Renal cortex interstitium (tissue), 11 donors: ENCODE results near the gene ZG16B. TPM values are rescaled to one million over a fixed set of nuclear protein-coding genes. Genes with fewer than 3 reads are reported as not detected.

Source experiments
- DNase-seq, 11 donors: peaks; one replicate each; pipeline ENCODE4 v3.0.0-alpha.2; 2013; ENCODE audit warnings: low read depth in 9 of 11, low spot score in 4 of 11; ENCODE audit errors: extremely low read depth in 1 of 11
- polyA plus RNA-seq, 3 donors: library from polyadenylated mRNA; unstranded; fragments of 120-200 nt; gene quantifications; one replicate each; pipeline ENCODE4 v1.2.1, GENCODE V29; 2013; ENCODE audit not compliant: insufficient read length in 3 of 3

ZG16B gene
- polyA plus RNA-seq, 3 donors, result 0.70 TPM; not detected in 2

DNA sequence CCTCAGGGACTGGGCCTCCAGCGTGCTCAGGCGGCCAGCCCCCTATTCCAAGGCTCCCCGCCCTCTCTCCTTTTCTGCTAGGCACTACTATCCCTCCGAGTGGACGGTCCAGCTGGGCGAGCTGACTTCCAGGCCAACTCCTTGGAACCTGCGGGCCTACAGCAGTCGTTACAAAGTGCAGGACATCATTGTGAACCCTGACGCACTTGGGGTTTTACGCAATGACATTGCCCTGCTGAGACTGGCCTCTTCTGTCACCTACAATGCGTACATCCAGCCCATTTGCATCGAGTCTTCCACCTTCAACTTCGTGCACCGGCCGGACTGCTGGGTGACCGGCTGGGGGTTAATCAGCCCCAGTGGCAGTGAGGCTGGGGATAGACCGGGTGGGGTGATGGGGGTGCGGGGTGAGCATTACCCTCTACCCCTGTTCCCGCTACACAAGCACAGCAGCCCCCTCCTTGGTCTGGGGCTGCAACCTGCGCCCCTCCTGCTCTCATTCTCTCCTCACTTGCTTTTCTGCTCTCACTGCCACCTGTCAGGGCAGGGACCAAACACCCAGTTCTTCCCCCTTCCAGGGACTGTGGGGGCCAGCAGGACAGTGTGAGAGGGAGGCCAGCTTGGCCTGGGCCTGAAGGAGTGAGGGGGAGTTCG, 30.8 kb upstream of the ZG16B start:
- DNase-seq, result no peak

- DNase-seq, result no peak
Measured at GRCh38 chr16:2799859-2800226, 30.3 kb upstream of the ZG16B start.

GRCh38 chr16:2803545-2804195, 26.4 kb upstream of the ZG16B start:
- DNase-seq, result no peak

GRCh38 chr16:2804728-2805127, 25.4 kb upstream of the ZG16B start:
- no peak for DNase-seq

DNA sequence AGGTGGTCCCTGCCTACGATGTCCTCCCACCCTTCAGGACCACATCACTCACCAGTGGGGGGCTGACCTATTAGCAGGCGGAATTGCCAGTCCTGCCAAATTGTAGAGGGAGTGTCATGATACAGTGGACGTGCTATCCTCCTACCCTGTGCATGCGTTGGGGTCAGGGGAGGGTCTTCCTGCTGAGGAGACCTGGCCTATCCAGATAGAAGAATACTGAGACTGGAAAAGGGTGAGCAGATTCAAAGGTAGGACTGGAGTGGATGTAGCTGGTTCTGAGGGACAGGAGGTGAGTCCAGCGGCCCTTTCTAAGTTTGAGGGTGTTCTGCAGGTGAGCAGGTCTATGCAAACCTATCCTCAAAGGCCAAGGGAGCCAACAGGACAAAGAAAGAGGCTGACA, 23.8 kb upstream of the ZG16B start:
- no peak for DNase-seq

DNA sequence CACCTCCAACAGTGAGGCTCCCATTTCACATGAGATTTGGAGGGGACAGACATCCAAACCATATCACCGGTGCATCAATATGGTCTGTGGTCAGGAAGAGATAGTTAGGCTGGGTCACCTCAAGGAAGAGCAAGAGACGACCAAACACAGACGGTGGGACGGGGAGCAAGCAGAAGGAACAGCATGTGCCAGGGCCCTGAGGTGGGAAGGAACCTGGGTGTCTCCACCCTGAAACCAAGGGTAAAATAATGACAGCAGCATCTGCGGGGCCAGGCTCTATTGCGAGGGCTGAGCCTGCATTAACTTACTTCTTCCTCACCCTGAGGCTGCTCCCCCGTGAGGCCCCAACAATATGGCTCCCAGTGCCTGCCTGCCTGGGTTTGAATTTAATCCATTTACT, 21.9 kb upstream of the ZG16B start:
- no peak for DNase-seq

GRCh38 chr16:2809149-2809760, 20.8 kb upstream of the ZG16B start:
- DNase-seq, result no peak

GRCh38 chr16:2810651-2811050, 19.5 kb upstream of the ZG16B start:
- no peak for DNase-seq

DNA sequence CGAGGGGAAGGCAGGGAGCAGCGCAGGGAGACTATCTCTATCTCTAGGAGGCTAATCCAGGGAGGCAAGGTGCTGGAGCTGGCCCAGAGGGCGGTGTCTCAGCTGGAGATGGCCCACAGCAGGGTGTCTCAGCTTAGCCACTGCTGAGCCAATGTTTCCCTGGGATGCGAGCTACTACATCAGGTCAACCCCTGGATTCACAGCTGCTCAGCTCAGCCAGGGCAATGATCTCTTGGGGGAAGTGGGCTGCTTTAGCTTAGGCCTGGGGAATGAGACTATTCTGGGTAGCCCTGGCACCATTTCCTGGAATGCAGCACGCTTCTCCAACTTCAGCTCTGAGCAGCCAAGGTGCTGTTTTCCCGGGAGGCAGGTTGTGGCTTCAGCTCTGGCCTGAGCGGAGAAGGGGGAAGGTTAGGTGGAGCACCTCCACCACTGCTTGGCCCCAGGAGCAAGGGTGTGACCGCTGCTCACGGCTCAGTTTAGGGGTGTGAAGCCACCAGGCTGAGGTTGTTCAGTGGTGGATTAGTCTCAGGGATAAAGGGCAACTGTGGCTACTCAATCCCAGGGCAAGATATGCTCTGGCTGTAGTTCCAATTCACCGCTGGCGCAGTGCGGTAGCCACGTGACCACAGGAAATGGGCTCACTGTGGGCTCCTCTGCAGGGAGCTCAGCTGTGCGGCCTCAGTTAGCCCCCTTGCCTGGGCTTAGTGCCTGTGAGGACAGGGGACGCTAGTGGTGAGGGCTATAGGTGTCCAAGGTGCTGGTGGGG, 18.2 kb upstream of the ZG16B start:
- DNase-seq, result no peak

DNA sequence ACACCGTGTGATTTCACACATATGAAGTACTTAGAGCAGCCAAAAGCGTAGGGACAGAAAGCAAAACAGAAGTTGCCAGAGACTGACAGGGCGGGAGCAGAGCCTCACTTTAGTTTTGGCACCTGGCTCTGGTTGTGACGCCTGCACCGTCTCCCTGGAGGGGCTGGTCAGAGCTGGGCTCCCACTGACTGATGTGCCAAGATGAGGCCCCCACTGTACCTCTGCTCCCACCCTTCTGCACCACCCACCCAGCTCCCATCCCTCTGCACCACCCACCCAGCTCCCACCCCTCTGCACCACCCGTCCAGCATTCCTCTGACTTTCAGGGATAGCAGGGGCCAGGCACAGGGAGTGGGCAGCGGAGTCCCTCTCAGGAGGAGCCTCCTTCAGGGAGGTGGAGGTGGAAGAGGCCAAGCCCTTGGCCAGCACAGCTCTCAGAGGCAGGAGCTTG, 16.3 kb upstream of the ZG16B start:
- DNase-seq, result no peak

DNA sequence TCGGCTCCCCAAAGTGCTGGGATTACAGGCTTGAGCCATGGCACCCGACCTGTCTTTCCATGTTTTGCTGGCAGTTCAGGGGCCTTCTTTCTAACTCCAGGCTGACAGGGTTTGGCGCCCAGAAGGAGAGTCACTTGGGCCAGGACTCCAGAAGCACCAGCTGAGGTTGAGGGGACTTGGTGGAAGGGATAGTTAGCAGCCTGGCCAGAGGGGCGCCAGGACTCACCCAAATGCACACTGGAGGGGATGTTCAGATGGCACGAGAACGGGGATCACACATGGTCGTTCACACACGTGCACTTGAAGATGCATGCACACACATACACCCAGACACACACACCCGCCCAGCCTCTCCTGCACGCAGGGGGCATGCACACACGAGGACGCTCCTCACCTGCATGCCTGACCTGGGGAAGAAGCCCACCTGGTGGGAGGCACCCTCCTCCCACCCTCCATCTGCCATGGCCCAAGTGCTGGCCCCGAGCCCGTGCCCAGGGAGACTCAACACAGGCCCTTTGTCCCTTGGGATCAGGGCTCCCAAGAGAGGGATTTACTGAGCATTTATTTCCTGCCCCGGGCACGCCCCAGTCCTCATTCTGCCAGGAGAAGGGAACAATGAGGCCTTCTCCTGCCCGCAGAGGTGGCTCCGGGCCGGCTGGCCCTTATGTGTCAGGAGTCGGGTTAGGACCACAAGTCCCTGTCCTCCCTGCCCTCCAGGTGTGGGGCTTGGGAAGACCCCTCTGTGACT, 15.4 kb upstream of the ZG16B start:
- no peak for DNase-seq

DNA sequence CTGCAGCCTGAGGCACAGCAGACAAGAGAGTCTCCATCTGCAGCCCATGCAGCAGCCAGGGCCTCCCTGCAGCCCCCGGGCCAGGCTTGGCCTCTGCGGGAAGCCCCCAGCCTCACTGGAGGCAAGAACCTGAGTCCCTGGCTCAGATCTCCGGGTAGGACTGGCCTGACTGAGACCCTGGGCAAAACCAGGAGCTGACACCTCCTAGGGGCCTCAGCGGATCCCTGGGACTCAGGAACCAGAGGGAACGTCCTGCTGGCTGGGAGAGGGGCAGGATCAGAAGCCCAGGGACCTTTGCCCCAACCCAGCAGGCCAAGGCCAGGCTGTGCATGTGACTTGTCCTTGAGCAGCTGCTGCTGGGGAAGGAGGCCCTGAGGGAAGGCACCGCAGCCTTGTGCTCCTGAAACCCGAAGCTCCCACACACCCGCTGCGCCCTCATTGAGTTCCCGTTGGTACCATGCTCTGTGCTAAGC, 14.8 kb upstream of the ZG16B start:
- DNase-seq, result no peak

DNA sequence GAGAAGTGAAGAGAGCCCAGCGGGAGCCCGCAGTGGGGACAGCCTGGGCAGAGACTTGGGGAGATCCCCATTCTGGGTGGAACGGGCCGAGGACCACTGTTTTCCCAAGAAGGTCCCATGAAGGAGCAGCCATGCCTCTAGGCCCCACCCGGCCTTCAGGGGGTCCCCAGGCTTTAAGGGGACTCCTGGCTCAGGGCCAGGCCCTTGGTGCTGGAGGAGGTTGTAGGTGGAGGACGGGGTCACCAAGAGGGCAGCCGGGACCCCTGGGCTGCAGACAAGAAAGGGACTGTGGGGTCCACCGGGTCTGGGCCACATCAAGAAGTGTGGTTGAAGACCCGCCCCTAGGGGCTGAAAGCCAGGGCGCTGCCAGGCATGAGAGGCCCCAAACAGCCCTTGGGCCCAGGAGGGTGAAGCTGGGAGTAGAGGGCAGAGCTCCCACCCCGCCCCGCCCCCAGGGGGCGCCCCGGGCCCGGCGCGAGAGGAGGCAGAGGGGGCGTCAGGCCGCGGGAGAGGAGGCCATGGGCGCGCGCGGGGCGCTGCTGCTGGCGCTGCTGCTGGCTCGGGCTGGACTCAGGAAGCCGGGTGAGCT, 13.3 kb upstream of the ZG16B start, which contains the start of gene PRSS21:
PRSS21 (plus strand) TSS at position 487 of the 589 bp plus-strand sequence; CDS start at position 519, 32 bp downstream.
- DNase-seq, result no peak

DNA sequence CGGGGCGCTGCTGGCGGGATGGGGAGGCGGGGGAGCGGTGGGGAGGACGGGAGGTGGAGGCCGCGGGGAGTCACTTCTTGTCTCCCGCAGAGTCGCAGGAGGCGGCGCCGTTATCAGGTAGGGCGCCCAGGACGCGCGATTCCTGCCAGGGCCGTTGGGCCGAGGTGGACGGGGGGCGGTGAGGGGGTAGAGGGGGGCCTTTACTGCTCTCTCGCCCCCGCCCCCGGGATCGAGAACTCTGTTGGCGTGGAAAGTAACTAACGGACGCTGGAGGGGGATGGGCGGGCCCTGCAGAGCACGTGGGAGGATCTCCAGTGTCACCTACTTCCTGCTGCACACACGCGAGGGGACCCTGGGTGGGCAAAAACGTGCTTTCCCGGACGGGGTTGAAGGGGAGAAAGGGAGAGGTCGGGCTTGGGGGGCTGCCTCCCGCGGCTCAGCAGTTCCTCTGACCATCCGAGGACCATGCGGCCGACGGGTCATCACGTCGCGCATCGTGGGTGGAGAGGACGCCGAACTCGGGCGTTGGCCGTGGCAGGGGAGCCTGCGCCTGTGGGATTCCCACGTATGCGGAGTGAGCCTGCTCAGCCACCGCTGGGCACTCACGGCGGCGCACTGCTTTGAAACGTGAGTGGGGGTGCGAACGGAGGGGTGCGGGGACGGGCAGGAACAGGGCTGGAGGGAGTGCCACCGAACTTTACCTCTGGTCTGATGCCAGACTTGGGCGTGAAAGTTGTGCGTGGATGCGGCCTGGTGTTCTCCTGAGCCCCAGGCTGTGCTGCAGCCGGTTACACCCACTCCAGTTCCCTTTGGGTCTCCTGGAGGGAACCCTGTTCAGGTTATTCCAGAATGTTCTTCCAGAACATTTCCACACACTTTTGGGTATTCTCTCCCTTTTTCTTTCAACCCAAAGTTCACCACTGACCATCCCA, 12.5 kb upstream of the ZG16B start:
- no peak for DNase-seq

GRCh38 chr16:2818272-2818876, 11.7 kb upstream of the ZG16B start:
- no peak for DNase-seq

GRCh38 chr16:2819179-2819938, 10.7 kb upstream of the ZG16B start:
- no peak for DNase-seq
